Natural killer cell (primary cell): ENCODE measurements around the gene CD38. TPM values are rescaled to one million over a fixed set of nuclear protein-coding genes. Genes with fewer than 3 reads are reported as not detected.

Experiments
- ATAC-seq, 3 donors: fragments of 150-1000 bp in 2 of 3; fragments of 200-7000 bp in 1 of 3; cut with Tn5 transposase; 1 replicate in 1 of 3; 2 replicates in 2 of 3; pipeline ENCODE4 v1.10.0; 2021; ENCODE audit warnings: mild to moderate bottlenecking in 2 of 3, moderate library complexity in 2 of 3
- DNase-seq, 2 donors: peaks; one replicate each; pipeline versions ENCODE4 v3.0.0 to v3.0.0-alpha.2; 2013 to 2021; ENCODE audit warnings: mixed read lengths in 1 of 2
- H3K27ac ChIP-seq: one replicate; pipeline ENCODE4 v1.5.1; 2013; ENCODE audit warnings: mild to moderate bottlenecking, low read length
- H3K27me3 ChIP-seq: one replicate; pipeline ENCODE4 v1.6.1; 2013; ENCODE audit warnings: low read length; ENCODE audit not compliant: control insufficient read depth, insufficient read depth
- H3K36me3 ChIP-seq: one replicate; pipeline ENCODE4 v1.6.1; 2013; ENCODE audit warnings: low read length; ENCODE audit not compliant: control insufficient read depth, insufficient read depth
- H3K4me1 ChIP-seq: one replicate; pipeline ENCODE4 v1.6.1; 2013; ENCODE audit warnings: low read length; ENCODE audit not compliant: control insufficient read depth, insufficient read depth
- H3K4me3 ChIP-seq: one replicate; pipeline ENCODE4 v1.5.1; 2013; ENCODE audit warnings: low read length
- H3K9me3 ChIP-seq: one replicate; pipeline ENCODE4 v1.6.1; 2013; ENCODE audit warnings: low read length; ENCODE audit not compliant: control insufficient read depth, insufficient read depth
- H3K27ac Mint-ChIP-seq, 2 donors: one replicate each; pipeline ENCODE4 v1.8.0; 2022; ENCODE audit warnings: mild to moderate bottlenecking in 2 of 2, mixed read lengths in 2 of 2, moderate library complexity in 1 of 2
- H3K27me3 Mint-ChIP-seq, 2 donors: one replicate each; pipeline ENCODE4 v1.8.0; 2022; ENCODE audit warnings: low read depth in 2 of 2, mixed read lengths in 2 of 2
- H3K36me3 Mint-ChIP-seq: one replicate; pipeline ENCODE4 v1.8.0; 2022; ENCODE audit warnings: mixed read lengths
- H3K4me1 Mint-ChIP-seq, 2 donors: one replicate each; pipeline ENCODE4 v1.8.0; 2022; ENCODE audit warnings: mixed read lengths in 2 of 2
- H3K4me3 Mint-ChIP-seq: one replicate; pipeline ENCODE4 v1.8.0; 2022; ENCODE audit warnings: mild to moderate bottlenecking, moderate library complexity, mixed read lengths
- H3K9me3 Mint-ChIP-seq, 2 donors: one replicate each; pipeline ENCODE4 v1.8.0; 2022; ENCODE audit warnings: mixed read lengths in 2 of 2
- CTCF ChIP-seq: fragments of 200-600 bp; IDR thresholded peaks from one replicate; pipeline ENCODE4 v1.8.0; 2022; ENCODE audit warnings: antibody characterized with exemption
- WGBS: methylation state at CpG from one replicate; pipeline ENCODE4 v1.1.7; 2013; ENCODE audit warnings: missing lambda C conversion rate; ENCODE audit not compliant: insufficient coverage; 5-methylcytosine and 5-hydroxymethylcytosine counted together
- intact Hi-C: fragments of 100-400 bp; cut with micrococcal nuclease; formaldehyde crosslinking; loops from one replicate; pipeline ENCODE4 v1.14.2; 2022
- total RNA-seq, 4 donors: library from RNA; stranded (reverse); fragments of 120-200 nt in 1 of 4; gene quantifications; one replicate each; pipeline versions ENCODE4 v1.2.3 to v1.2.4, GENCODE V29; 2013 to 2022

Gene CD38
- total RNA-seq, 3 donors from 2014 or later (not counting 1 experiment from before 2014, with no cell fraction given) = 91.8 to 124 (median 98.8) TPM

GRCh38 chr4:15878011-15878410 is 99.9 kb downstream of the CD38 start:
- H3K4me1 Mint-ChIP-seq = peaks cover 20 to 35% of the 10 kb centered on the region in 2 donors
- peaks cover 0 to 3% of the 10 kb centered on the region in 2 donors for H3K9me3 Mint-ChIP-seq
- DNase-seq = no peak
- H3K36me3 ChIP-seq = no peaks in the 10 kb centered on the region
- 97% methylated on average over 2 of the region's 3 CpGs for WGBS
- no peak overlapping the region for H3K27ac Mint-ChIP-seq
- no peak overlapping the region for H3K4me3 ChIP-seq
- no peak overlapping the region for H3K27ac ChIP-seq
- intact Hi-C loops = no loop called here
- TF ChIP-seq CTCF = no peak
- peaks cover 8% of the 10 kb centered on the region for H3K4me1 ChIP-seq
- no peaks in the 10 kb centered on the region for H3K27me3 Mint-ChIP-seq
- H3K27me3 ChIP-seq = no peaks in the 10 kb centered on the region
- no peak overlapping the region for H3K4me3 Mint-ChIP-seq
- ATAC-seq = no peak
- H3K9me3 ChIP-seq = peaks cover 2% of the 10 kb centered on the region
- no peaks in the 10 kb centered on the region for H3K36me3 Mint-ChIP-seq

- no peak overlapping the region for H3K27ac ChIP-seq
- TF ChIP-seq CTCF = no peak
- Mint-ChIP-seq H3K4me1 (peaks cover 32 to 37% of the 10 kb centered on the region in 2 donors), H3K4me3 (no peak overlapping the region), H3K9me3 (peaks cover 0 to 3% of the 10 kb centered on the region in 2 donors), H3K27me3 (no peaks in the 10 kb centered on the region), H3K36me3 (no peaks in the 10 kb centered on the region), H3K27ac (no peak overlapping the region)
- H3K4me3 ChIP-seq = no peak overlapping the region
- no peaks in the 10 kb centered on the region for H3K27me3 ChIP-seq
- H3K36me3 ChIP-seq = no peaks in the 10 kb centered on the region
- H3K9me3 ChIP-seq = peaks cover 2% of the 10 kb centered on the region
- intact Hi-C loops = loop anchor here (1.0 to 5.0 kb wide), 4 partner anchors 74 to 150 kb away; no protein-coding TSS in a partner anchor
- ATAC-seq (no peak), DNase-seq (no peak)
- H3K4me1 ChIP-seq = peaks cover 19% of the 10 kb centered on the region
- 84% methylated on average over 3 of the region's 3 CpGs for WGBS
Observed at GRCh38 chr4:15881820-15882219, 103.7 kb downstream of the CD38 start.

GRCh38 chr4:15882675-15883086 is 104.6 kb downstream of the CD38 start:
- intact Hi-C loops = loop anchor here (1.0 to 5.0 kb wide), 4 partner anchors 74 to 150 kb away; no protein-coding TSS in a partner anchor
- no peaks in the 10 kb centered on the region for H3K36me3 ChIP-seq
- H3K27ac ChIP-seq = no peak overlapping the region
- no peaks in the 10 kb centered on the region for H3K36me3 Mint-ChIP-seq
- H3K4me1 Mint-ChIP-seq = peaks cover 28% of the 10 kb centered on the region in 2 donors
- H3K4me3 ChIP-seq = no peak overlapping the region
- peaks cover 0 to 3% of the 10 kb centered on the region in 2 donors for H3K9me3 Mint-ChIP-seq
- DNase-seq = peak; percentile 41 to 81
- no peaks in the 10 kb centered on the region for H3K27me3 ChIP-seq
- peak; percentile 88 for TF ChIP-seq CTCF
- peaks cover 2% of the 10 kb centered on the region for H3K9me3 ChIP-seq
- H3K4me1 ChIP-seq = peaks cover 16% of the 10 kb centered on the region
- ATAC-seq = peak; percentile 92 to 97 (median 96)
- WGBS = 56% methylated on average over 1 of the region's 1 CpG
- H3K27ac Mint-ChIP-seq = peak overlapping the region; percentile 54 to 68
- no peaks in the 10 kb centered on the region for H3K27me3 Mint-ChIP-seq
- H3K4me3 Mint-ChIP-seq = peak overlapping the region; percentile 73
